H9 (cell line): ENCODE measurements around the gene ASTN1. TPM values are rescaled to one million over a fixed set of nuclear protein-coding genes. Genes with fewer than 3 reads are reported as not detected.

Source experiments
- DNase-seq: peaks from one replicate; pipeline ENCODE4 v3.0.0-alpha.2; 2017
- H2AFZ ChIP-seq: one replicate; pipeline ENCODE4 v1.6.1; 2013; ENCODE audit warnings: mild to moderate bottlenecking, low read length, control low read depth, moderate library complexity
- H2AK5ac ChIP-seq: 2 replicates; pipeline ENCODE4 v1.6.1; 2013; ENCODE audit warnings: low read length, control low read depth, mixed read lengths; ENCODE audit not compliant: insufficient read length
- H2BK120ac ChIP-seq: one replicate; pipeline ENCODE4 v1.6.1; 2013; ENCODE audit warnings: low read depth, mild to moderate bottlenecking, low read length, control low read depth, inconsistent platforms; ENCODE audit not compliant: poor library complexity, severe bottlenecking
- H2BK12ac ChIP-seq: 2 replicates; pipeline ENCODE4 v1.6.1; 2013; ENCODE audit warnings: low read length, control low read depth, mixed read lengths, low read depth; ENCODE audit not compliant: insufficient read length
- H2BK15ac ChIP-seq: 2 replicates; pipeline ENCODE4 v1.6.1; 2013; ENCODE audit warnings: low read depth, low read length, control low read depth
- H2BK20ac ChIP-seq: one replicate; pipeline ENCODE4 v1.6.1; 2013; ENCODE audit warnings: low read depth, mild to moderate bottlenecking, low read length, control low read depth, inconsistent platforms; ENCODE audit not compliant: poor library complexity, severe bottlenecking
- H2BK5ac ChIP-seq: 2 replicates; pipeline ENCODE4 v1.6.1; 2013; ENCODE audit warnings: low read length, control low read depth, mixed read lengths; ENCODE audit not compliant: insufficient read length
- H3K14ac ChIP-seq: 2 replicates; pipeline ENCODE4 v1.6.1; 2013; ENCODE audit warnings: low read length, control low read depth; ENCODE audit not compliant: insufficient read depth
- H3K18ac ChIP-seq: 2 replicates; pipeline ENCODE4 v1.6.1; 2013; ENCODE audit warnings: low read depth, mild to moderate bottlenecking, mixed read lengths, low read length, control low read depth; ENCODE audit not compliant: insufficient read length
- H3K23ac ChIP-seq: 2 replicates; pipeline ENCODE4 v1.6.1; 2013; ENCODE audit warnings: low read length, control low read depth, mixed read lengths, low read depth; ENCODE audit not compliant: insufficient read length
- H3K23me2 ChIP-seq: 2 replicates; pipeline ENCODE4 v1.6.1; 2013; ENCODE audit warnings: low read depth, mild to moderate bottlenecking, mixed read lengths, low read length, control low read depth; ENCODE audit not compliant: insufficient read length, poor library complexity, severe bottlenecking
- H3K27ac ChIP-seq: 2 replicates; pipeline ENCODE4 v1.5.1; 2013; ENCODE audit warnings: low read length, control low read depth, mixed read lengths, low read depth; ENCODE audit not compliant: insufficient read length
- H3K27me3 ChIP-seq: 2 replicates; pipeline ENCODE4 v1.6.1; 2013; ENCODE audit warnings: low read length, control low read depth, inconsistent platforms; ENCODE audit not compliant: insufficient read depth
- H3K4ac ChIP-seq: 2 replicates; pipeline ENCODE4 v1.6.1; 2013; ENCODE audit warnings: low read depth, mild to moderate bottlenecking, control low read depth, inconsistent platforms, low read length, moderate library complexity
- H3K4me1 ChIP-seq: 2 replicates; pipeline ENCODE4 v1.6.1; 2013; ENCODE audit warnings: low read length, control low read depth, inconsistent platforms; ENCODE audit not compliant: insufficient read depth
- H3K4me2 ChIP-seq: 2 replicates; pipeline ENCODE4 v1.6.1; 2013; ENCODE audit warnings: low read length, control low read depth, mixed read lengths; ENCODE audit not compliant: insufficient read length, insufficient read depth
- H3K56ac ChIP-seq: 2 replicates; pipeline ENCODE4 v1.6.1; 2013; ENCODE audit warnings: low read depth, mild to moderate bottlenecking, mixed read lengths, low read length, control low read depth; ENCODE audit not compliant: insufficient read length
- H3K79me1 ChIP-seq: 2 replicates; pipeline ENCODE4 v1.6.1; 2013; ENCODE audit warnings: low read depth, mild to moderate bottlenecking, moderate library complexity, low read length, control low read depth, inconsistent platforms; ENCODE audit not compliant: insufficient read depth, poor library complexity, severe bottlenecking
- H3K79me2 ChIP-seq: 2 replicates; pipeline ENCODE4 v1.6.1; 2013; ENCODE audit warnings: low read length, control low read depth, inconsistent platforms; ENCODE audit not compliant: insufficient read depth
- H3K9ac ChIP-seq: 2 replicates; pipeline ENCODE4 v1.6.1; 2013; ENCODE audit warnings: low read length, control low read depth, mixed read lengths; ENCODE audit not compliant: insufficient read length; ENCODE audit errors: extremely low read depth
- H3K9me3 ChIP-seq: one replicate; pipeline ENCODE4 v1.6.1; 2013; ENCODE audit warnings: low read depth, low read length, inconsistent platforms; ENCODE audit not compliant: control insufficient read depth
- H3T11ph ChIP-seq: one replicate; pipeline ENCODE4 v1.6.1; 2013; ENCODE audit warnings: mild to moderate bottlenecking, low read length, control low read depth, inconsistent platforms
- H4K20me1 ChIP-seq: one replicate; pipeline ENCODE4 v1.6.1; 2013; ENCODE audit not compliant: control insufficient read depth, insufficient read length, insufficient read depth
- H4K5ac ChIP-seq: 2 replicates; pipeline ENCODE4 v1.6.1; 2013; ENCODE audit warnings: low read depth, mild to moderate bottlenecking, mixed read lengths, low read length, control low read depth; ENCODE audit not compliant: insufficient read length
- H4K8ac ChIP-seq: replicated peaks from 2 replicates; pipeline ENCODE4 v1.6.1; 2013; ENCODE audit warnings: low read length, control low read depth, mixed read lengths, low read depth; ENCODE audit not compliant: insufficient read length
- H4K91ac ChIP-seq: 2 replicates; pipeline ENCODE4 v1.6.1; 2013; ENCODE audit warnings: low read depth, mild to moderate bottlenecking, moderate library complexity, mixed read lengths, low read length, control low read depth; ENCODE audit not compliant: insufficient read length
- H3K27ac Mint-ChIP-seq, 3 experiments: 2 replicates in 2 of 3; 3 replicates in 1 of 3; pipeline ENCODE4 v1.8.0; 2020 to 2021; ENCODE audit warnings: mixed read lengths in 3 of 3, mild to moderate bottlenecking in 1 of 3, moderate library complexity in 1 of 3
- H3K27me3 Mint-ChIP-seq: 2 replicates; pipeline ENCODE4 v1.8.0; 2021; ENCODE audit warnings: low read depth, mild to moderate bottlenecking, moderate library complexity, mixed read lengths
- H3K36me3 Mint-ChIP-seq, 3 experiments: 2 replicates in 2 of 3; 3 replicates in 1 of 3; pipeline ENCODE4 v1.8.0; 2020 to 2021; ENCODE audit warnings: low read depth in 3 of 3, mixed read lengths in 3 of 3; ENCODE audit not compliant: insufficient read depth in 1 of 3
- H3K4me1 Mint-ChIP-seq, 2 experiments: 2 replicates each; pipeline ENCODE4 v1.8.0; 2020; ENCODE audit warnings: mixed read lengths in 2 of 2
- H3K4me3 Mint-ChIP-seq, 2 experiments: 2 replicates in 1 of 2; 3 replicates in 1 of 2; pipeline ENCODE4 v1.8.0; 2020 to 2021; ENCODE audit warnings: mild to moderate bottlenecking in 2 of 2, mixed read lengths in 2 of 2, moderate library complexity in 1 of 2
- H3K9me3 Mint-ChIP-seq, 2 experiments: 2 replicates in 1 of 2; 3 replicates in 1 of 2; pipeline ENCODE4 v1.8.0; 2020; ENCODE audit warnings: mild to moderate bottlenecking in 2 of 2, mixed read lengths in 2 of 2, moderate library complexity in 1 of 2
- CTCF ChIP-seq: fragments of 200-600 bp; sonication (generic); conservative IDR thresholded peaks from 3 replicates; pipeline ENCODE4 v1.8.0; 2021; ENCODE audit warnings: antibody characterized with exemption, mild to moderate bottlenecking
- WGBS: extraction: QIAGEN DNeasy Blood & Tissue Kit; methylation state at CpG from one replicate; pipeline ENCODE4 v1.1.7; 2013; ENCODE audit warnings: missing lambda C conversion rate, low lambda C conversion rate, mixed read lengths; ENCODE audit not compliant: insufficient read length; ENCODE audit errors: extremely low coverage; 5-methylcytosine and 5-hydroxymethylcytosine counted together
- total RNA-seq: library from RNA; stranded (reverse); gene quantifications from 2 replicates; pipeline ENCODE4 v1.2.1, GENCODE V29; 2021

The ASTN1 gene
- total RNA-seq, 1 experiment from 2014 or later: 0.98 TPM

GRCh38 chr1:176858433-176858916 lies 306.0 kb downstream of the ASTN1 start:
- no peaks in the 10 kb centered on the region for H3K4me1 ChIP-seq
- no peaks in the 10 kb centered on the region for H4K20me1 ChIP-seq
- no peak overlapping the region for H3K9ac ChIP-seq
- no peak overlapping the region for H3K23ac ChIP-seq
- H4K8ac ChIP-seq: no peak overlapping the region
- Mint-ChIP-seq H3K4me3 (no peak overlapping the region), H3K36me3 (no peaks in the 10 kb centered on the region), H3K27me3 (peaks cover 2% of the 10 kb centered on the region; the same call in 1 of the 2 replicates), H3K9me3 (no peaks in the 10 kb centered on the region), H3K4me1 (no peaks in the 10 kb centered on the region), H3K27ac (no peak overlapping the region)
- no peak overlapping the region for H3T11ph ChIP-seq
- H2BK12ac ChIP-seq: no peak overlapping the region
- H4K5ac ChIP-seq: no peak overlapping the region
- no peak overlapping the region for H2AFZ ChIP-seq
- TF ChIP-seq CTCF: no peak
- H3K79me1 ChIP-seq: no peaks in the 10 kb centered on the region
- H2AK5ac ChIP-seq: no peak overlapping the region
- no peak overlapping the region for H2BK120ac ChIP-seq
- H3K79me2 ChIP-seq: no peaks in the 10 kb centered on the region
- WGBS: no CpG with 5 or more reads among the region's 4 CpGs
- H3K14ac ChIP-seq: no peak overlapping the region
- H3K27ac ChIP-seq: no peak overlapping the region
- no peaks in the 10 kb centered on the region for H3K23me2 ChIP-seq
- H3K27me3 ChIP-seq: no peaks in the 10 kb centered on the region
- no peak overlapping the region for H3K4me2 ChIP-seq
- no peak overlapping the region for H2BK15ac ChIP-seq
- no peak overlapping the region for H3K18ac ChIP-seq
- H2BK5ac ChIP-seq: no peak overlapping the region
- DNase-seq: no peak
- no peaks in the 10 kb centered on the region for H3K9me3 ChIP-seq
- H3K56ac ChIP-seq: no peak overlapping the region
- no peak overlapping the region for H3K4ac ChIP-seq
- H2BK20ac ChIP-seq: no peak overlapping the region
- H4K91ac ChIP-seq: no peak overlapping the region
